Trophoblast cell (in vitro differentiated cells and primary cell): ENCODE results near the gene STIM1.
"Not testable (repeated sequence)": the region's sequence is repeated elsewhere in the genome, so short reads cannot be mapped to it uniquely, and the experiment has no call there.

Source experiments
- DNase-seq, 2 donors: peaks; one replicate each; pipeline ENCODE4 v3.0.0-alpha.2; 2016
- H2AFZ ChIP-seq: 2 replicates; pipeline ENCODE4 v1.6.1; 2013; ENCODE audit warnings: low read length, moderate library complexity, mild to moderate bottlenecking; ENCODE audit not compliant: insufficient read depth, poor library complexity
- H2AK5ac ChIP-seq: 2 replicates; pipeline ENCODE4 v1.6.1; 2013; ENCODE audit warnings: mild to moderate bottlenecking, low read length
- H2BK120ac ChIP-seq: 2 replicates; pipeline ENCODE4 v1.6.1; 2013; ENCODE audit warnings: low read length, mild to moderate bottlenecking, moderate library complexity; ENCODE audit not compliant: insufficient read depth, poor library complexity
- H2BK12ac ChIP-seq: 2 replicates; pipeline ENCODE4 v1.6.1; 2013; ENCODE audit warnings: mild to moderate bottlenecking, low read length, moderate library complexity
- H2BK5ac ChIP-seq: 2 replicates; pipeline ENCODE4 v1.6.1; 2013; ENCODE audit warnings: low read length, low read depth, moderate library complexity, mild to moderate bottlenecking; ENCODE audit not compliant: poor library complexity
- H3K14ac ChIP-seq: 2 replicates; pipeline ENCODE4 v1.6.1; 2013; ENCODE audit warnings: mild to moderate bottlenecking, low read length
- H3K18ac ChIP-seq: 2 replicates; pipeline ENCODE4 v1.6.1; 2013; ENCODE audit warnings: mild to moderate bottlenecking, low read length
- H3K23ac ChIP-seq: 2 replicates; pipeline ENCODE4 v1.6.1; 2013; ENCODE audit warnings: low read length
- H3K27ac ChIP-seq: 2 replicates; pipeline ENCODE4 v1.5.1; 2013; ENCODE audit warnings: low read depth, mild to moderate bottlenecking, inconsistent platforms, low read length, moderate library complexity
- H3K27me3 ChIP-seq: 2 replicates; pipeline ENCODE4 v1.6.1; 2013; ENCODE audit warnings: inconsistent platforms, mild to moderate bottlenecking, low read length, moderate library complexity; ENCODE audit not compliant: insufficient read depth
- H3K36me3 ChIP-seq, 2 experiments: 1 replicate in 1 of 2; 2 replicates in 1 of 2; pipeline ENCODE4 v1.6.1; 2013; ENCODE audit warnings: low read length in 2 of 2, mild to moderate bottlenecking in 2 of 2, moderate library complexity in 1 of 2; ENCODE audit not compliant: insufficient read depth in 2 of 2, control insufficient read depth in 1 of 2
- H3K4ac ChIP-seq: 2 replicates; pipeline ENCODE4 v1.6.1; 2013; ENCODE audit warnings: low read depth, mild to moderate bottlenecking, low read length, moderate library complexity
- H3K4me1 ChIP-seq, 2 experiments: 1 replicate in 1 of 2; 2 replicates in 1 of 2; pipeline ENCODE4 v1.6.1; 2013; ENCODE audit warnings: low read length in 2 of 2, mild to moderate bottlenecking in 2 of 2, moderate library complexity in 1 of 2; ENCODE audit not compliant: insufficient read depth in 2 of 2, control insufficient read depth in 1 of 2
- H3K4me2 ChIP-seq: 2 replicates; pipeline ENCODE4 v1.6.1; 2013; ENCODE audit warnings: inconsistent platforms, mild to moderate bottlenecking, low read length, moderate library complexity
- H3K4me3 ChIP-seq: 2 replicates; pipeline ENCODE4 v1.5.1; 2013; ENCODE audit warnings: mild to moderate bottlenecking, low read depth, low read length, inconsistent platforms
- H3K79me1 ChIP-seq: one replicate; pipeline ENCODE4 v1.6.1; 2013; ENCODE audit warnings: low read length
- H3K79me2 ChIP-seq: 2 replicates; pipeline ENCODE4 v1.6.1; 2013; ENCODE audit warnings: low read length, mild to moderate bottlenecking; ENCODE audit not compliant: control insufficient read depth, insufficient read depth, poor library complexity
- H3K9ac ChIP-seq: 2 replicates; pipeline ENCODE4 v1.6.1; 2013; ENCODE audit warnings: mild to moderate bottlenecking, low read length
- H3K9me3 ChIP-seq: 2 replicates; pipeline ENCODE4 v1.6.1; 2013; ENCODE audit warnings: low read depth, mild to moderate bottlenecking, control low read depth, inconsistent platforms, low read length; ENCODE audit not compliant: insufficient read depth
- H4K12ac ChIP-seq: 2 replicates; pipeline ENCODE4 v1.6.1; 2013; ENCODE audit warnings: low read depth, mild to moderate bottlenecking, low read length, moderate library complexity
- H4K8ac ChIP-seq: 2 replicates; pipeline ENCODE4 v1.6.1; 2013; ENCODE audit warnings: low read depth, mild to moderate bottlenecking, low read length, moderate library complexity
- H4K91ac ChIP-seq: one replicate; pipeline ENCODE4 v1.6.1; 2013; ENCODE audit warnings: low read depth, mild to moderate bottlenecking, low read length, moderate library complexity
- WGBS: extraction: QIAGEN DNeasy Blood & Tissue Kit; methylation state at CpG from one replicate; pipeline ENCODE4 v1.1.7; 2013; ENCODE audit warnings: missing lambda C conversion rate; ENCODE audit not compliant: insufficient read length, insufficient coverage; ENCODE audit errors: extremely low coverage; 5-methylcytosine and 5-hydroxymethylcytosine counted together

The STIM1 gene

GRCh38 chr11:4004753-4005152, 149.3 kb downstream of the STIM1 start:
- not testable (repeated sequence) for H2BK12ac ChIP-seq, H4K91ac ChIP-seq, H3K79me2 ChIP-seq, H3K9me3 ChIP-seq, H3K9ac ChIP-seq, H3K18ac ChIP-seq, H3K4me1 ChIP-seq, H3K27me3 ChIP-seq, H4K12ac ChIP-seq, H2BK5ac ChIP-seq, H3K36me3 ChIP-seq, H3K27ac ChIP-seq, H2BK120ac ChIP-seq, H3K4me3 ChIP-seq, H4K8ac ChIP-seq, H3K79me1 ChIP-seq, H3K23ac ChIP-seq, H2AK5ac ChIP-seq, H3K14ac ChIP-seq, H3K4me2 ChIP-seq, DNase-seq, H2AFZ ChIP-seq, H3K4ac ChIP-seq
- no CpG with 5 or more reads among the region's 1 CpG for WGBS

- no peaks in the 10 kb centered on the region for H3K36me3 ChIP-seq
- H4K91ac ChIP-seq = no peak overlapping the region
- no peaks in the 10 kb centered on the region for H3K9me3 ChIP-seq
- no peaks in the 10 kb centered on the region for H3K79me2 ChIP-seq
- no peak overlapping the region for H3K18ac ChIP-seq
- H3K9ac ChIP-seq = no peak overlapping the region
- no peak overlapping the region for H3K27ac ChIP-seq
- H3K4ac ChIP-seq = no peak overlapping the region
- no peak overlapping the region for H3K4me2 ChIP-seq
- no peak overlapping the region for H4K12ac ChIP-seq
- no peak overlapping the region for H3K14ac ChIP-seq
- no peak overlapping the region for H2AFZ ChIP-seq
- H3K4me1 ChIP-seq = no peaks in the 10 kb centered on the region
- no peak for DNase-seq
- no CpG with 5 or more reads among the region's 3 CpGs for WGBS
- H3K23ac ChIP-seq = no peak overlapping the region
- H3K27me3 ChIP-seq = no peaks in the 10 kb centered on the region
- H2AK5ac ChIP-seq = no peak overlapping the region
- no peak overlapping the region for H2BK5ac ChIP-seq
- H3K4me3 ChIP-seq = no peak overlapping the region
- no peak overlapping the region for H2BK12ac ChIP-seq
- H4K8ac ChIP-seq = no peak overlapping the region
- H2BK120ac ChIP-seq = no peak overlapping the region
- H3K79me1 ChIP-seq = no peaks in the 10 kb centered on the region
Observed at GRCh38 chr11:4006946-4007680, 151.6 kb downstream of the STIM1 start.

GRCh38 chr11:4008116-4008515, 152.7 kb downstream of the STIM1 start:
- H2BK5ac ChIP-seq = no peak overlapping the region
- no peak overlapping the region for H3K4me3 ChIP-seq
- H3K9ac ChIP-seq = no peak overlapping the region
- no peaks in the 10 kb centered on the region for H3K36me3 ChIP-seq
- H3K79me2 ChIP-seq = no peaks in the 10 kb centered on the region
- no peaks in the 10 kb centered on the region for H3K79me1 ChIP-seq
- no peak overlapping the region for H2BK12ac ChIP-seq
- no peaks in the 10 kb centered on the region for H3K9me3 ChIP-seq
- no peak for DNase-seq
- H3K4ac ChIP-seq = no peak overlapping the region
- no peak overlapping the region for H4K8ac ChIP-seq
- no peak overlapping the region for H3K14ac ChIP-seq
- no peak overlapping the region for H2AK5ac ChIP-seq
- H2BK120ac ChIP-seq = no peak overlapping the region
- no peak overlapping the region for H4K12ac ChIP-seq
- no peaks in the 10 kb centered on the region for H3K4me1 ChIP-seq
- no peak overlapping the region for H3K23ac ChIP-seq
- H3K27me3 ChIP-seq = no peaks in the 10 kb centered on the region
- no peak overlapping the region for H3K27ac ChIP-seq
- no peak overlapping the region for H4K91ac ChIP-seq
- no peak overlapping the region for H3K4me2 ChIP-seq
- H3K18ac ChIP-seq = no peak overlapping the region
- no peak overlapping the region for H2AFZ ChIP-seq

GRCh38 chr11:4016602-4017001, 161.1 kb downstream of the STIM1 start:
- WGBS = no CpG with 5 or more reads among the region's 9 CpGs
- not testable (repeated sequence) for H3K4me3 ChIP-seq, H3K14ac ChIP-seq, H2BK5ac ChIP-seq, H3K9me3 ChIP-seq, H4K8ac ChIP-seq, H2BK120ac ChIP-seq, H3K9ac ChIP-seq, H3K27ac ChIP-seq, H3K79me2 ChIP-seq, H3K79me1 ChIP-seq, DNase-seq, H3K27me3 ChIP-seq, H3K23ac ChIP-seq, H3K4me1 ChIP-seq, H3K4me2 ChIP-seq, H3K4ac ChIP-seq, H3K36me3 ChIP-seq, H2AK5ac ChIP-seq, H4K91ac ChIP-seq, H2AFZ ChIP-seq, H3K18ac ChIP-seq, H2BK12ac ChIP-seq, H4K12ac ChIP-seq
